Measurements from ENCODE around the gene KCNQ1OT1. TPM values are rescaled to one million over a fixed set of nuclear protein-coding genes. Genes with fewer than 3 reads are reported as not detected.

KCNQ1OT1 gene
- total RNA-seq, 4 donors from 2014 or later: 0.16 to 0.61 (median 0.30) TPM

- no peak overlapping the region for H3K27ac ChIP-seq
- no peak for ATAC-seq
- DNase-seq: no peak
- H3K36me3 ChIP-seq: no peaks in the 10 kb centered on the region
- peaks cover 0 to 4% of the 10 kb centered on the region in 2 donors for H3K4me1 ChIP-seq
- H3K4me3 ChIP-seq: no peak overlapping the region
- H3K27me3 ChIP-seq: no peaks in the 10 kb centered on the region
- TF ChIP-seq CTCF (IDR thresholded peaks at IDR 0.05 in 4 of 5, conservative IDR thresholded peaks at IDR 0.05 in 1 of 5): no peak
- no peaks in the 10 kb centered on the region for H3K9me3 ChIP-seq
- intact Hi-C loops (cut with DNase I; ENCODE audit: low total_unique reads): no loop called here
- in situ Hi-C loops (cut with MboI; ENCODE audit: low sequenced_read_pairs in 4 of 4): loop anchor here in 3 of 4 donors (25.0 kb wide), 1 partner anchor 212 kb away; the partner anchor contains the start of gene CDKN1C (in 3 of the 3)
Measured at GRCh38 chr11:2675540-2675939, 24.3 kb downstream of the KCNQ1OT1 start.

GRCh38 chr11:2674658-2675131, 25.1 kb downstream of the KCNQ1OT1 start:
- Histone ChIP-seq H3K4me1 (peaks cover 0 to 4% of the 10 kb centered on the region in 2 donors), H3K27me3 (no peaks in the 10 kb centered on the region), H3K36me3 (no peaks in the 10 kb centered on the region), H3K4me3 (no peak overlapping the region), H3K27ac (no peak overlapping the region), H3K9me3 (no peaks in the 10 kb centered on the region)
- no peak for ATAC-seq
- in situ Hi-C loops (cut with MboI; ENCODE audit: low sequenced_read_pairs in 4 of 4): loop anchor here in 3 of 4 donors (25.0 kb wide), 1 partner anchor 213 kb away; the partner anchor contains the start of gene CDKN1C (in 3 of the 3)
- intact Hi-C loops (cut with DNase I; ENCODE audit: low total_unique reads): no loop called here
- DNase-seq: no peak
- TF ChIP-seq CTCF (IDR thresholded peaks at IDR 0.05 in 4 of 5, conservative IDR thresholded peaks at IDR 0.05 in 1 of 5): no peak
- no peak for TF ChIP-seq POLR2A (IDR thresholded peaks at IDR 0.05)

- Histone ChIP-seq H3K36me3 (no peaks in the 10 kb centered on the region), H3K9me3 (no peaks in the 10 kb centered on the region), H3K4me3 (no peak overlapping the region), H3K27me3 (no peaks in the 10 kb centered on the region), H3K4me1 (peaks cover 0 to 4% of the 10 kb centered on the region in 2 donors), H3K27ac (no peak overlapping the region)
- ATAC-seq (no peak), DNase-seq (no peak)
- in situ Hi-C loops (cut with MboI; ENCODE audit: low sequenced_read_pairs in 4 of 4): no loop called here
- intact Hi-C loops (cut with DNase I; ENCODE audit: low total_unique reads): no loop called here
- no peak for TF ChIP-seq CTCF (IDR thresholded peaks at IDR 0.05 in 4 of 5, conservative IDR thresholded peaks at IDR 0.05 in 1 of 5)
- TF ChIP-seq POLR2A (IDR thresholded peaks at IDR 0.05): no peak
Measured at GRCh38 chr11:2673871-2674471, 25.8 kb downstream of the KCNQ1OT1 start.

- H3K36me3 ChIP-seq: no peaks in the 10 kb centered on the region
- in situ Hi-C loops (cut with MboI; ENCODE audit: low sequenced_read_pairs in 4 of 4): no loop called here
- intact Hi-C loops (cut with DNase I; ENCODE audit: low total_unique reads): no loop called here
- no peak overlapping the region for H3K27ac ChIP-seq
- no peak for TF ChIP-seq CTCF (IDR thresholded peaks at IDR 0.05 in 4 of 5, conservative IDR thresholded peaks at IDR 0.05 in 1 of 5)
- no peak for TF ChIP-seq POLR2A (IDR thresholded peaks at IDR 0.05)
- ATAC-seq (no peak), DNase-seq (no peak)
- peaks cover 0 to 4% of the 10 kb centered on the region in 2 donors for H3K4me1 ChIP-seq
- no peaks in the 10 kb centered on the region for H3K9me3 ChIP-seq
- no peak overlapping the region for H3K4me3 ChIP-seq
- no peaks in the 10 kb centered on the region for H3K27me3 ChIP-seq
Measured at GRCh38 chr11:2673250-2673610, 26.6 kb downstream of the KCNQ1OT1 start.

Measured in gastrocnemius medialis (tissue), 4 donors.